NT2/D1 (cell line): Measurements from ENCODE around the gene FBXL7.

Experiments used
- DNase-seq: peaks from one replicate; pipeline ENCODE4 v3.0.0-alpha.2; 2011; ENCODE audit warnings: low read depth, low spot score
- H3K27me3 ChIP-seq: 2 replicates; pipeline ENCODE4 v1.6.0; 2011; ENCODE audit warnings: mild to moderate bottlenecking; ENCODE audit not compliant: insufficient read length, insufficient read depth
- H3K36me3 ChIP-seq: 2 replicates; pipeline ENCODE4 v1.6.1; 2011; ENCODE audit warnings: mild to moderate bottlenecking, low read length, mixed read lengths; ENCODE audit not compliant: insufficient read depth, insufficient read length
- H3K4me1 ChIP-seq: 2 replicates; pipeline ENCODE4 v1.5.1; 2011; ENCODE audit not compliant: insufficient read depth, insufficient read length
- H3K4me3 ChIP-seq: 2 replicates; pipeline ENCODE4 v1.5.1; 2011; ENCODE audit warnings: low read depth; ENCODE audit not compliant: insufficient read length
- H3K9ac ChIP-seq: 2 replicates; pipeline ENCODE4 v1.6.0; 2011; ENCODE audit warnings: low read depth; ENCODE audit not compliant: insufficient read length
- H3K9me3 ChIP-seq: 2 replicates; pipeline ENCODE4 v1.5.1; 2011; ENCODE audit warnings: mild to moderate bottlenecking, low read length; ENCODE audit not compliant: insufficient read depth
- SUZ12 ChIP-seq: IDR thresholded peaks from 2 replicates; pipeline ENCODE4 v1.6.1; 2011; ENCODE audit not compliant: insufficient read length, insufficient read depth; ENCODE audit errors: extremely low read depth
- YY1 ChIP-seq: IDR thresholded peaks from 2 replicates; pipeline ENCODE4 v1.6.1; 2011; ENCODE audit not compliant: insufficient read length, insufficient read depth
- ZNF274 ChIP-seq: IDR thresholded peaks from 2 replicates; pipeline ENCODE4 v1.6.1; 2011; ENCODE audit warnings: mild to moderate bottlenecking, low read depth, low read length

FBXL7 gene

DNA sequence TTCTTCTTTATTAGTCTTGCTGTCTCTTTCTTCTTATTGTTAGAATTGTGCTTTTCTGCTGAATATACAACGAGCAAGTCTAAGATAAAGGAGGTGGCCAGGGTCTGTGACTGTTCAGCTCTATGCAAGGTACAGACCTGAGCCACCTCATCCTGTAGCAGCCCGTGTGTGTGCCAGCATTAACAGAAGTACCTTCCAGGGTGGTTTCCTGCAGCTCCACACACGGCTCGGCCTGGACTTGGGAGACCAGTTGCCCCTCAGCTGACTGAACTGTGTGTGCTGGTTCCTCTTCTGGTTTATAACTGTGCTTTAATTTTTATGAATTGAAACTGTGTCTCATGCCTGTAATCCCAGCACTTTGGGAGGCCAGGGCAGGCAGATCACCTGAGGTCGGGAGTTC, 70.5 kb downstream of the FBXL7 start:
- TF ChIP-seq ZNF274 (no peak), SUZ12 (no peak), YY1 (no peak)
- no peaks in the 10 kb centered on the region for H3K9me3 ChIP-seq
- H3K4me1 ChIP-seq = no peaks in the 10 kb centered on the region
- no peaks in the 10 kb centered on the region for H3K36me3 ChIP-seq
- no peak for DNase-seq
- H3K9ac ChIP-seq = no peak overlapping the region
- H3K4me3 ChIP-seq = no peak overlapping the region
- H3K27me3 ChIP-seq = no peaks in the 10 kb centered on the region

DNA sequence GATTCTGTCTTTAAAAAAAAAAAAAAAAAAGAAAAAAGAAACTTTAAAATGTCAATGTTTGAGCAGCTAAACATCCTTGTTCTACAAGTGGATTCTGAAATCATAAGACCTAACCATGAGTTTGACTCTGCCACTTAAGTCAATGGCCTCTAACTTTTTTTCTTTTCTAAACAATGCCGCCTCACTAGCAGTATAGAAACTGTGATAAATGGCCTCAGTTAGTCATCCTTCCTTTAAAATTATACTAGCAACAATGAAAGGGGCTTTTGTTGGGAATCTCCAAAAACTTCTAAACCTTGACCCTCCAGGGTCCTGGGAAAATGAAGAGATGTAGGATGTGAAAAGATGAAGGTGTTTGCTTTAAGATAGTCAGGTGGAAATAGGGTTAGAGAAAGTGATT, 71.1 kb downstream of the FBXL7 start:
- Histone ChIP-seq H3K4me3 (no peak overlapping the region), H3K4me1 (no peaks in the 10 kb centered on the region), H3K36me3 (no peaks in the 10 kb centered on the region), H3K27me3 (no peaks in the 10 kb centered on the region), H3K9ac (no peak overlapping the region), H3K9me3 (no peaks in the 10 kb centered on the region)
- TF ChIP-seq SUZ12 (no peak), ZNF274 (no peak), YY1 (no peak)
- DNase-seq = no peak

DNA sequence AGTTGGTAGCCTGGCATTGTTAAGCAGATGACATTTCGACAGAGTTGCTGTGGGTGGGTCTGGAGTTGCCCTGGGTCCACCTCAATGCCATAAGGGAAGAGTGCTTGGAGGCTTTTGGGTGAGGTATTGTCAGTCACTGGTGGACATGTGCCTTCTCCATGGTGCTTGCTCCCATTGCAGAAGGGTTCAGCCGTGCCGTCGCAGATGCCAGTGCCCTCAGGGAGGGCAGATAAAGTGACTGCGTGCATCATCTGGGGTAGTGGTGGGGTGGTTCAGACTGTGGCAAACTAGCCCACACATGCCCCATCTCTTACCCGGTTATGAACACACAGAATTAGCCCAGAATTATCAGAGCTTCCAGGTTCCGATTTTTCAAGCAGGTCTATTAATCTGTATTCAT, 71.6 kb downstream of the FBXL7 start:
- Histone ChIP-seq H3K4me3 (no peak overlapping the region), H3K9ac (no peak overlapping the region), H3K4me1 (no peaks in the 10 kb centered on the region), H3K9me3 (no peaks in the 10 kb centered on the region), H3K27me3 (no peaks in the 10 kb centered on the region), H3K36me3 (no peaks in the 10 kb centered on the region)
- TF ChIP-seq ZNF274 (no peak), SUZ12 (no peak), YY1 (no peak)
- DNase-seq = no peak

DNA sequence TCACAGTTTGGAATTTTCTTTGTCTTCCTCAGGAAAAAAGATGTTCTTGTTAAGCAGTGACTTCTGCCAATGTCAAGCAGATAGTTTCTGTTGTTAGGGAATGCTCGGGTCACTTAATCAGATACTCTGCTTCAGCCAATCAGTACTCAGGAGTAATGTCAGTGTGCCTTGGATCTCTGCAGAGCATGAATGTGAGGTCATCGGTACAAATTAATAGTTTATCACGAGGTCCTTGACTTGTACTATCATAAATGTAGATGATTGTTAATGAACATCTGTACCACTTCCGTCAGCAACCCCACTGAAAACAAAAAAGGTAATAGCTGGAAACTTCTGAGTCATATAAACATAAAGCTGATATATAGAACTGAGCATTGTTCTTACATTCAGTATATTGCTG, 73.6 kb downstream of the FBXL7 start:
- Histone ChIP-seq H3K4me3 (no peak overlapping the region), H3K27me3 (no peaks in the 10 kb centered on the region), H3K36me3 (no peaks in the 10 kb centered on the region), H3K4me1 (no peaks in the 10 kb centered on the region), H3K9me3 (no peaks in the 10 kb centered on the region), H3K9ac (no peak overlapping the region)
- no peak for DNase-seq
- TF ChIP-seq ZNF274 (no peak), SUZ12 (no peak), YY1 (no peak)

DNA sequence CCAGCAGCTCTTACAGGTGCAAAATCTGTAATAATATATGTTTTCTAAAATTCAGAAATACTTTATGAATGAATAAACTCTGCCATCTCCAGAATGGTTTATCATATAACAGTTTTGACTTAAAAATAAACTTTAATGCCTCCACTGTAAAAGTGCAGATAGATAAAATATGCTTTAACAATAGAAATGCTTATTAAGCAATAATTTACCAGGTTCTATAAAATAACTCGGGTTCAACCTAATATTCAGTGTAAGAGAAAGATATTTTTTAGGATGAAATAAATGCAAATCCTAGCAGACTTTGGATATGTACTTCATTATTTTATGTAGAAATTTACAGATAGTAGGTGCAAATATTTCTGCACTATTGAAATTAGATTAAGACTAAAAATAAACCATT, 74.1 kb downstream of the FBXL7 start:
- Histone ChIP-seq H3K36me3 (no peaks in the 10 kb centered on the region), H3K9ac (no peak overlapping the region), H3K4me1 (no peaks in the 10 kb centered on the region), H3K27me3 (no peaks in the 10 kb centered on the region), H3K4me3 (no peak overlapping the region), H3K9me3 (no peaks in the 10 kb centered on the region)
- DNase-seq = no peak
- TF ChIP-seq SUZ12 (no peak), YY1 (no peak), ZNF274 (no peak)

DNA sequence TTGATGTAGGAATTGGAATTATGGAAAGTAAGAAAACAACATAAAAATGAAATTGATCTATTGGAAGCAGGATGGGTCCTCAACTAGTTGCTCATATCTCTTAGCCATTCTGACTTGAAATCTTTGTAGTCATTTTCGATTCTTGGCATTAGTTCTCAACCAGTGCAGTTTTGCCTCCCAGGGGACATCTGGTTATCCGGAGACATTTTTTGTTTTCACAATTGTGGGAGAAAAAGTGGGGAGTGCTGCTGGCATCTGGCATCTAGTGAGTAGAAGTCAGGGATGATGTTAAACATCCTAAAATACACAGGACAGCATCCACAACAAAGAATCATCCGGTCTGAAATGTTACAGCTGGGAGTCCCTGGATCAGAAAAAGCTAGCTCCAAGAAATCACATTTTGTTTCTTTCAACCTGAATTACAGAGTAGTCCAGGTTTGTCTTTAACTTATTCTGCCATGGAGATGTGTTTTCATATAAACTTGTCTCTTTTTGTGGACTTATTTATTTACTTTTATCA, 74.9 kb downstream of the FBXL7 start:
- Histone ChIP-seq H3K9ac (no peak overlapping the region), H3K9me3 (no peaks in the 10 kb centered on the region), H3K27me3 (no peaks in the 10 kb centered on the region), H3K4me3 (no peak overlapping the region), H3K4me1 (no peaks in the 10 kb centered on the region), H3K36me3 (no peaks in the 10 kb centered on the region)
- TF ChIP-seq SUZ12 (no peak), YY1 (no peak), ZNF274 (no peak)
- DNase-seq = no peak

DNA sequence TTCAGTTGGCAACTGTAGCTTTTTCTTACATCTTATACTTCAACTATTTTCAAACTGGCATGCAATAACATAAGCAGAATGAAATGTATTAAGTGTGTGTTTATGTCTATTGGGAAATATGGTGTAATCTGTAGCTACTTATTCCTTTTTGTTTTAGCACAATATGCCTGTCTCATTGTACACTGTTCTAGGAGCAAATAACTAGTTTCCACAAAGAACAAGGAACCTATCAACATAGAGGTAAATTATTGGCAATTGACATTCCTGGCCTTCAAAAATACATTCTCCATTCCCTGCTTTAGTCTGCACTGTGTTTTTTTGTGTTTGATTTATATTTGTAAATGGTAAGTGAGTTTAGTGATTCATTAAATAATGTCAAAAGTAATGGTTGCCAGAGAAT, 75.7 kb downstream of the FBXL7 start:
- no peaks in the 10 kb centered on the region for H3K36me3 ChIP-seq
- H3K9me3 ChIP-seq = no peaks in the 10 kb centered on the region
- H3K4me1 ChIP-seq = no peaks in the 10 kb centered on the region
- H3K9ac ChIP-seq = no peak overlapping the region
- TF ChIP-seq ZNF274 (no peak), YY1 (no peak), SUZ12 (no peak)
- H3K4me3 ChIP-seq = no peak overlapping the region
- DNase-seq = no peak
- no peaks in the 10 kb centered on the region for H3K27me3 ChIP-seq

DNA sequence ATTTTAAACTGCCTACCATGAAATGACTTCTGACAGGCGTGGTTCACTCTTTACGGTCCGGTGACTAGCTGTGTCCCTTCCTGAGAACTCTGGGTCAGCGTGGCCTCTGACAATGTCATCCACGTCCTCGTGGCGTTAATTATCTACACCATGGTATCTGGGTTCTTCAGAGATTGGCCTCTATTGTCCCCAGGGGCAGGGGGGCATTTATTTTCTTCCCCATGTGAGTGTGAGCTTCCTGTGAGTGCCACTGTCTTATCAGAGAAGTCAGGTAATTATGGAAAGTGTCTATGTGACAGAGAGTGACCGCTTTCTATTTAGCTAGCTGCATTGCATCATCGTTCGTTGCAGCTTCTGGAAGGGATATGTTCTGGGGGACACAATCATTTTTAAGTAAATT, 77.2 kb downstream of the FBXL7 start:
- no peaks in the 10 kb centered on the region for H3K4me1 ChIP-seq
- H3K4me3 ChIP-seq = no peak overlapping the region
- H3K36me3 ChIP-seq = no peaks in the 10 kb centered on the region
- no peaks in the 10 kb centered on the region for H3K27me3 ChIP-seq
- TF ChIP-seq YY1 = no peak
- TF ChIP-seq SUZ12 = no peak
- TF ChIP-seq ZNF274 = no peak
- no peaks in the 10 kb centered on the region for H3K9me3 ChIP-seq
- H3K9ac ChIP-seq = no peak overlapping the region
- DNase-seq = no peak
